Measurements from ENCODE around the gene ECE2.

GRCh38 chr3:184296616-184297015, 20.8 kb downstream of the ECE2 start:
- TF ChIP-seq CTCF (IDR thresholded peaks at IDR 0.05) = no peak
- no peak for TF ChIP-seq ZNF138 (CRISPR knock-in tag; conservative IDR thresholded peaks at IDR 0.05)
- TF ChIP-seq ATF2 (CRISPR knock-in tag; IDR thresholded peaks at IDR 0.05; ENCODE audit: borderline replicate concordance, low read depth) = no peak
- no peak for TF ChIP-seq MXD4 (CRISPR knock-in tag; IDR thresholded peaks at IDR 0.05; ENCODE audit: borderline replicate concordance)
- no peak for TF ChIP-seq HMGXB4 (CRISPR knock-in tag; IDR thresholded peaks at IDR 0.05)
- TF ChIP-seq ZBTB43 (CRISPR knock-in tag; IDR thresholded peaks at IDR 0.05) = no peak
- no peak for TF ChIP-seq ESRRA (CRISPR knock-in tag; IDR thresholded peaks at IDR 0.05; ENCODE audit: borderline replicate concordance)
- no peak for TF ChIP-seq ZNF121 (CRISPR knock-in tag; IDR thresholded peaks at IDR 0.05)
- no peak for TF ChIP-seq ELF4 (CRISPR knock-in tag; IDR thresholded peaks at IDR 0.05; ENCODE audit: low read depth)
- TF ChIP-seq FOXK1 (CRISPR knock-in tag; IDR thresholded peaks at IDR 0.05) = no peak
- TF ChIP-seq MLX (CRISPR knock-in tag; IDR thresholded peaks at IDR 0.05) = no peak
- TF ChIP-seq TEAD4 (CRISPR knock-in tag; IDR thresholded peaks at IDR 0.05) = no peak
- TF ChIP-seq E2F4 (CRISPR knock-in tag; IDR thresholded peaks at IDR 0.05; ENCODE audit: borderline replicate concordance, low read depth) = no peak
- TF ChIP-seq EMX1 (CRISPR knock-in tag; IDR thresholded peaks at IDR 0.05) = no peak

Data from WTC11 (cell line).